Cerebellar cortex (tissue), 1 donor: ENCODE data around the gene CHCHD6.
A peak's percentile ranks its signal among the peaks of the same experiment; 100 is the strongest.
"Not testable (repeated sequence)": the region's sequence is repeated elsewhere in the genome, so short reads cannot be mapped to it uniquely, and the experiment has no call there.

Experiments
- DNase-seq: peaks from one replicate; pipeline ENCODE4 v3.0.0-alpha.2; 2015; ENCODE audit warnings: low spot score

The CHCHD6 gene

DNA sequence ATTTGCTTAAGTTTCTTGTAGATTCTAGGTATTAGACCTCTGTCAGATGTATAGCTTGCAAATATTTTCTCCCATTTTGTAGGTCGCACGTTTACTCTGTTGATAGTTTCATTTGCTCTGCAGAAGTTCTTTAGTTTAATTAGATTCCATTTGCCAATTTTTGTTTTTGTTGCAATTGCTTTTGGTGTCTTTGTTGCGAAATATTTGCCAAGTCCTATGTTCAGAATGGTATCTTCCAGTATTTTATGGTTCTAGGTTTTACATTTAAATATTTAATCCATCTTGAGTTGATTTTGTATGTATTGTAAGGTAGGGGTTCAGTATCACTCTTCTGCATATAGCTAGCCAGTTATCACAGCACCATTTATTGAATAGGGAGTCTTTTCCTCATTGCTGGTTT lies 64.9 kb downstream of the CHCHD6 start:
- DNase-seq = no peak

DNA sequence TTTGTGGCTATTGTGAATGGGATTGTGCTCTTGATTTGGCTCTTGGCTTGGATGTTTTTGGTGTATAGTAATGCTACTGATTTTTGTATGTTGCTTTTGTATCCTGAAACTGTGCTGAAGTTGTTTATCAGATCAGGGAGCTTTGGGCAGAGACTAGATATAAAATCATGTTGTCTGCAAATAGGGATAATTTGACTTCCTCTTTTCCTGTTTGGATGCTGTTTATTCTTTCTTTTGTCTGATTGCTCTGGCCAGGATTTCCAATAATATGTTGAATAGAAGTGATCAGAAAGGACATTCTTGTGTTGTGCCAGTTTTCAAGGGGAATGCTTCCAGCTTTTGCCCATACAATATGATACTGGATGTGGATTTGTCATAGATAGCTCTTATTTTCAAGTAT lies 66.1 kb downstream of the CHCHD6 start:
- no peak for DNase-seq

DNA sequence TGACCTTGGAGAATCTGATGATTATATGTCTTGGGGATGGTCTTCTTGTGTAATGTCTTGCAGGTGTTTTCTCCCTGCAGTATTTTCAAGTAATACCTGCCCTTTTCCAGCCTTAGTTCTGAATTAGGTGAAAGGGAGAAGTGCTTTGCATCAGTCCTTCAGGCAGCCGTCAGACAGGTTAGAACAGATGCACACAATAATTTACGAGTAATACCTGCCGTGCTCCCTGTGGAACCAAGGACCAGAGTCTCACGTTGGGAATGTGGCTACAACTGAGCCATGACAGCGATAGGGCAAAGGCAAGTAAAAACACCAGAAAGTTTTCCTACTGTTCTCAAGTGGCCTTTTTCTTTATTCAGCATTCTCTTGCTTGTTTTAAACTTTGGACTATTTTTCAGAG lies 69.1 kb downstream of the CHCHD6 start:
- no peak for DNase-seq

DNA sequence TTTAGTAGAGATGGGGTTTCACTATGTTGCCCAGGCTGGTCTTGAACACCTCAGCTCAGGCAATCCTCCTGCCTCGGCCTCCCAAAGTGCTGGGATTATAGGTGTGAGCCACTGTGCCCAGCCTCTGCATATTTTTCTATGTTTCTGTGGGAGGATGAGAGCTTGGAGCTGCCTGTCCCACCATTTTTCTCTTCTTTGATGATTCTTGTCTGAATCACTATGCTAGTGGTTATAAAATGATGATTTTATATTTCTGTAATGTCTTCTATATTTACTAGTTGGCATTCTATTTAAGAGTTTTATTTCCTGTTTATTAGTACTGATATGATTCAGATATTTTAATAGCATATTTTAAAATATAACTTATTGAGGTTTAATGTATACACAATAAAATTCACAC lies 69.7 kb downstream of the CHCHD6 start:
- DNase-seq = no peak

DNA sequence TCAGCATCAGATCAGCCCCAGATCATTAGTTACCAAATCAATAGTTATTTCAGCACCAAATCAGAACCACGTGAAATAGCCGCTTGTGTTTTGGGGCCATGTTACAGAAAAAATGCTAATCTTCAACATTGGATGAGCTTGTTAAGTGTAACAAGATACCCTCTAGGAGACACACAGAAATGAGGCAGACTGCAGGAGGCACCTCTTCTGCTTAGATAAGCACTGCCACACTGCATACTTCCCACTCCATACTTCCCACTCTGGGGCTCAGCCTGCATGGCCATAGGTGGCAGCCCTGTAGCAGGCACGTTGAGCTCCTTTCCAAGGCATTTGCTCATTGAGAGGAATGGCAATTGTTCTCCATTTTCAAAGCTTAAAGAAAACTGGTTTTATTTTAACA lies 73.3 kb downstream of the CHCHD6 start:
- no peak for DNase-seq

DNA sequence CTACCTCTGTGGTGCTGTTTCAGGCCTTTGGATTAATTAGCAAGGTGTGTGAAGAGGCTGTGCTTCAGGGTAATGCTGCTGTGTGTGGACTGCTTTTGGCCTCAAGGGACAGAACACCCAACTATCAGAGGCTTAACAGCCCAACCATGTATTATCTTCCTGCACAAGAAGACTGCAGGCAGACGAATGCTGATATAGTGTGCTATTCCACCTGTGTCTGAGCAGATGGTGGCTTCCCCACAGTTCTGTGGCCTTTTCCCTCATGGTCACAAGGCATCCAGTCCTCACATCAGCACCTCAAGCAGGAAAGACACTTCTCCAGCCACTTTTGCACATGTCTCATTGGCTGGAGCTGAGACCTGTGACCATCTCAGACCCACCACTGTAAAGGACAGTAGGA lies 76.6 kb downstream of the CHCHD6 start:
- peak; percentile 60 for DNase-seq

DNA sequence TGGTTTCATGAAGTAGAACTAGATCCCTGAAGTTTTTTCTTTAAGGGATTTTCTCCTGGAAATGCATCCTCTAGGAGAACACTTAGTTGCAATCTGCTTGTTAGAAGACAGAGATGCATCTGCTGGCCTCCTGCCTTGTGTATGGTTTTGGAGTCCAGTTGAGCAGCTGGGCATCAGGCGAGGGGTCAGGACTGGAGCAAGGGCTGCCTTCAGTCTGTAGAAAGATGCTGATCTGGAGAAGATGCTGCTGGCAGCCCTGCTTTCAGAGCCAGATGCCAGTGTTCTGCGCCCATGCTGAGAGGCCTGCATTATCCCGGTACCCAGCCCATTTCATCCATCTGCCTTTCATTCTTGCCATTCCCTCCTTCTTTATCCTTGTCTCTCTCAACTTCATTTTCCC lies 77.4 kb downstream of the CHCHD6 start:
- peak; percentile 41 for DNase-seq

DNA sequence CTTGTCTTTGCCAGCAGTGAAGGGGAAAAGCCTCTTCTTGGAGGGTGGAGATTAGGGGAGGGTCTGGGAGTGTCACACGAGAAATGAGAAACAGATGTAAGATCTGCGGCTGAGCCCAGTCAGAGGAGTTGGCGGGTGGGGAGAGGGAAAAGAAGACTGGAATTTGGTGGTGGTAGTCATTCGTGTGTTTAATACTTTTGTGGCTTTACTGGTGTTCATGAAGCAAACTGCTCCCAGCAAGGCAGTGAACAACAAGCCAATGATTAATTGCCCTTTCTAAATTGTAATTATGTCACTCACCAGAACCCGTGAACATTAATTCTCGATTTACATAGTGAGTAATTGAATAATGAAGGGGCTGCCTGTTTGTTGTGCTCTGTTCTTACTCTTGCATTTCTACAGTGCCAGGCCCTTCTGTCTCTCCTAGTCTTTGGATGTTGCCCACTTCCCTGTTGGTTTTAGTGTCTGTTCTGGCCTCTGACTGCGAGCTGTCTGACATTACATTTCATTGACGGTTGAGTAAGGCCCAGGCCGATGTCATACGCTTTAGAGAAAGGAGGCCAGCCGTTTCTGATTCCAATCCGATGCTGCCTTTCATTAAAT lies 78.0 kb downstream of the CHCHD6 start:
- DNase-seq = no peak

DNA sequence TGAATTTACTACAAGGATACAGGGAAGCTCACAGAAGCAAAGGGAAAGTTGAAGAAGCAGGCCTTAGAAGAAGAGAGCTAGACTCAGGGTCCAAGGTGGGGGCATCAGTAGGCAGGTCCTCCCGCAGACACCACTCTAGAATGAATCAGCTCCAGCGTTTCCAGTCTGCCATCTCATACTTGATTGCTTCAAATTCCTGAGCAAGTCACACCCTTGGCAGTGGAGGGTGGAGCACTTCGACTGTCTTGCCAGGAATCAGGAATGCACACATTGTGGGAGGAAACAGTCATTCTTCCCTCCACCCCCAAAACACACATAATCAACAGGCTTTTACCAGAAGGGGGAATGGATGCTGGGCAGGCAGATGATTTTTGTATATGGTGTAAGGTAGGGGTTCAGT lies 78.5 kb downstream of the CHCHD6 start:
- DNase-seq = no peak

DNA sequence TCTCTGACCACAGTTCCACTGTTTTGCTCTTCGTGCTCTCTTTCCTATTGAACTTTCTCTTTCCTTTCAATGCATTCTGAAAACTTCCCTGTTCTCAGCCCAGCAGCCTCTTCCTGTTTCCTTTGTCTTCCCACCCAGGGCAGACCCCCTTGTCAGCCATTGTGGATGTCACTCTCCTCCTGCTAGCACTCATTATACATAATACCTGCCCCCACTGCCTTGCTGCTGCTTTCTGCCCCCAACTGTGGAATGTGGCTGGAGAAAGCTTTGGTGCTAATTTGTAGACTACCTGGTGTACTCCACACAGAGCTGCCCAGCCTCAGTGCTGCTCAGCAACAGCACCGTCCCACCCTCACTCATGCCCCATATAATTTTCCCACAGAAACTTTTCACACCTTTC lies 80.2 kb downstream of the CHCHD6 start:
- no peak for DNase-seq

DNA sequence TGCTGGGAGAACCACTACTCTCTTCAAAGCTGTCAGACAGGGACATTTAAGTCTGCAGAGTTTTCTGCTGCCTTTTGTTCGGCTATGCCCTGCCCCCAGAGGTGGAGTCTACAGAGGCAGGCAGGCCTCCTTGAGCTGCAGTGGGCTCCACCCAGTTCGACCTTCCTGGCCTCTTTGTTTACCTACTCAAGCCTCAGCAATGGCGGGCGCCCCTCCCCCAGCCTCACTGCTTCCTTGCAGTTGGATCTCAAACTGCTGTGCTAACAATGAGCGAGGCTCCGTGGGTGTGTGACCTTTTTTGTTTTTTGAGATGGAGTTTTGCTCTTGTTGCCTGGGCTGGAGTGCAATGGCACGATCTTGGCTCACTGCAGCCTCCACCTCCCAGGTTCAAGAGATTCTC lies 87.3 kb downstream of the CHCHD6 start:
- not testable (repeated sequence) for DNase-seq

DNA sequence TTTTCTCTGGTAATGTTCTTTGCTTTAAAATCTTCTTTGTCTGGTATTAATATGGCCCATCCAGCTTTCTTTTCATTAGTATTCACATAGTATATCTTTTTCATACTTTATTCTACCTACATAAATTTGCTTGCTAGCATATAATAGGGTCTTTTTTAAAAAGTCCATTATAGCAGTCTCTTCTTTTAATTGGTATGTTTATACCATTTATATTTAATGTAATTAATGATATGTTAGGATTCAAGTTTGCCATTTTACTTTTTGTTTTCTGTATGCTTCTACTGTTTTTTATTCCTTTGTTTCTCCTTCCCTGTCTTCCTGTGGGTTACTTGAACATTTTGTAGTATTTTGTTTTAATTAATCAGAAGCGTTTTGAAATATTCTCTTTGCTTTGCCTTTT lies 89.0 kb downstream of the CHCHD6 start:
- no peak for DNase-seq

DNA sequence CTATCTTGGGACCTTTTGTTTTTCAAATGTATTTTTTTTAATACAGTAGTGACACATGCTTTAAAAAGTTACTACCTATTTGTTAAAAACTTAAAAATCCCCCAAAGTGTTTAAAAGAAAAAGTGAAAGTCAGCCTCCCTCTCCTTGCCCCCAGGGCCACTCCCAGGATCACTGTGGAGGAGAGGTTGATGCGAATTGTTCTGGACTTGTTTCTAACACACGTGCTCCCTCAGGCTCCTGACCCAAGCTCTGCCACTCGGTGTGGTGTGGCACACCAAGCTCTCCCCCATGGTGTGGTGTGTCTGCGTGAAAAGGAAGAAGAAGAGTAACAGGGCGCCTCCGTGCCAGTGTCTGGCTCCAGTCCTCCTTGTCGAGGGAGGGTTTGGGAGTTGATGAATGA lies 93.5 kb downstream of the CHCHD6 start:
- DNase-seq = no peak

DNA sequence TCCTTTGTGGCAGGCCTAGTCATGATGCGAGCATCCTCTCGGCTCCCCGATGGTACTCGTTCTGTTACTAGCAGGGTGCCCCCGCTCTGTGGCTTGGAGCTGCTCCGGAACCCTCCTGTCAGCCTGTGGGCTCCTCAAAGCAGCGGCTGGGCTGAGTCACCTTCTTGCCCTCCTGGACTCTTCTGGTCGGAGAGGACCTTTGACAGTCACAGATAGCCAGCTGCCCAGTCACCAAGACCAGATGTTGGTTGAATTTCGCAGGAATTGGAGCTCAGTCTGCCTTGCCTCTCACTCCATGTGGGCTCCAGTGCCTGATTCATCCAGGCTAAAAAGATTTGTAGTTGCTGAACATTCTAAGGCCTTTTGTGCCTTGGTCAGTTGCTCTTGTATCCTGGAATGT lies 94.5 kb downstream of the CHCHD6 start:
- no peak for DNase-seq

DNA sequence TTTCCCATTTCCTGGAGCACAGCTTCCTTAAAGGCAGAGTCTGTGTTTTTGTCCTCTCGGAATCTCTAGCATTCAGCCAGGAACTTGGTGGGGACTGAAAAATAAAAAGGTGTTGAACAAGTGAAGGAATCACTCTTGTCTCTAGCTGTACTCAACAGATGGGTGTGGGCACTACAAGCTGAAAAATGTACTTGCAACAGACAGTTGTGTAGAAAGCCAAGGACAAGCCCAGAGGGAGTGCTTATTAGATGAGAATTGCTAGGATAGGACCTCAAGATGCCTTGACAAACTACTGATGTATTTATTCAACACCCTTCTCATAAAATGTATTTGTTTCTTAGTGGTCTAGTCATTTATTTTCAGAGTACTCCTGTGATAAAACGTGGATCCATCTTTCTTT lies 95.1 kb downstream of the CHCHD6 start:
- DNase-seq = no peak

DNA sequence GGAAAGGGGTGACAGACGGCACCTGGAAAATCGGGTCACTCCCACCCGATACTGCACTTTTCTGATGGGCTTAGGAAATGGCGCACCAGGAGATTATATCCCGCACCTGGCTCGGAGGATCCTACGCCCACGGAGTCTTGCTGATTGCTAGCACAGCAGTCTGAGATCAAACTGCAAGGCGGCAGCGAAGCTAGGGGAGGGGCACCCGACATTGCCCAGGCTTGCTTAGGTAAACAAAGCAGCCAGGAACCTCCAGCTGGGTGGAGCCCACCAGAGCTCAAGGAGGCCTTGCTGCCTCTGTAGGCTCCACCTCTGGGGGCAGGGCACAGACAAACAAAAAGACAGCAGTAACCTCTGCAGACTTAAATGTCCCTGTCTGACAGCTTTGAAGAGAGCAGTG lies 97.3 kb downstream of the CHCHD6 start:
- not testable (repeated sequence) for DNase-seq

DNA sequence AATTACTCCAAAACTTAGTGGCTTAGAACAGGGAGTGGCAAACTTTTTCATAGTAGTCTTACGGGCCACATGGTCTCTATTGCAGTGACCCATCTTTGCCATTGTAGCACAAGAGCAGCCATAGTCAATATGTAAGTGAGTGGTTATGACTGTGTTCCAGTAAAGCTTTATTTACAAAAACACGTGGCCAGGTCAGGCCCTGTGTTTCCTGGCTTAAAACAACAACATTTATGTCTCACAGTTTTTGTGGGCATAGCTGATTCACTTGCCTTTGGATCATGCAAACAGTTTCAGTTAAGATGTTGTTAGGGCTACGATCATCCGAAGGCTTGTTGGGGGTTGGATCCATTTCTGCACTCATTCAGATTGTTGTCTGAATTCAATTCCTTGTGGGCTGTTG lies 103.8 kb downstream of the CHCHD6 start:
- no peak for DNase-seq

DNA sequence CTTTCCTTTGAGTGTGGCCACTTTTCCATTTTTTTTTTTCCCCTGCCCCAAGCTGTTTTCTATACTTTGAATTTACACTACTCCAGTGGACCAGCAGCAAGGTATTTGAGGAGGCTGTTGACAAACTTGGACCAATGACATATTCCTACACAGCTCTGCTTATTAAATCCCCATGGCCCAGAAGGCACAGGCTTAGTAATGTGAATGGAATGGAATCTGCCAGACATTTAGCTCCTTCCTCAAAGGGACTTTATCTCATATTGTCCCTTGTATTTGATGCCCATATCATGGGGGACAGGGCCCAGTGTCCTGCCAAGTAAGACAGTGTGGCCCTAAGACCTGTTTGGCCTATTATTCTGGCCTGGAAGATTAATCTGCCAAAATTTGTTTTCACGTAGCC lies 107.5 kb downstream of the CHCHD6 start:
- no peak for DNase-seq

DNA sequence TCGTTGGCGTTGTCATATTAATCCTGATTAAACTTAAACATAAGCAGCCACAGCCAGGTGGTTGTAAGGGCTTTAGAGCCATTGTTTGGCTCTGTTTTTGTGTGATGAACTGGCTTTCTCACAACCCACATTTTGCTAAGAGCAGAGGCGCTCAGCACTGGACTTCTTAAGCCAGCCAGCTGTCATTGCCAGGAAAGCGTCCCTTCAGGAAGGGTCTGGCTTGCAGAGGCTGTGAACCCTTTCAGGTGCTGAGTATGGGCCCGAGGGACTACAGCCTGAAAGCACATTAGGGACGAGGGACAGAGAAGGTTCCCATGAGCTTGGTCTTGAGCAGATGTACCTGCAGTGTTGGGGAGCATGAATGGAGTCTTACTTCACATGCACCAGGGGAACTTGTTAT lies 112.3 kb downstream of the CHCHD6 start:
- no peak for DNase-seq

DNA sequence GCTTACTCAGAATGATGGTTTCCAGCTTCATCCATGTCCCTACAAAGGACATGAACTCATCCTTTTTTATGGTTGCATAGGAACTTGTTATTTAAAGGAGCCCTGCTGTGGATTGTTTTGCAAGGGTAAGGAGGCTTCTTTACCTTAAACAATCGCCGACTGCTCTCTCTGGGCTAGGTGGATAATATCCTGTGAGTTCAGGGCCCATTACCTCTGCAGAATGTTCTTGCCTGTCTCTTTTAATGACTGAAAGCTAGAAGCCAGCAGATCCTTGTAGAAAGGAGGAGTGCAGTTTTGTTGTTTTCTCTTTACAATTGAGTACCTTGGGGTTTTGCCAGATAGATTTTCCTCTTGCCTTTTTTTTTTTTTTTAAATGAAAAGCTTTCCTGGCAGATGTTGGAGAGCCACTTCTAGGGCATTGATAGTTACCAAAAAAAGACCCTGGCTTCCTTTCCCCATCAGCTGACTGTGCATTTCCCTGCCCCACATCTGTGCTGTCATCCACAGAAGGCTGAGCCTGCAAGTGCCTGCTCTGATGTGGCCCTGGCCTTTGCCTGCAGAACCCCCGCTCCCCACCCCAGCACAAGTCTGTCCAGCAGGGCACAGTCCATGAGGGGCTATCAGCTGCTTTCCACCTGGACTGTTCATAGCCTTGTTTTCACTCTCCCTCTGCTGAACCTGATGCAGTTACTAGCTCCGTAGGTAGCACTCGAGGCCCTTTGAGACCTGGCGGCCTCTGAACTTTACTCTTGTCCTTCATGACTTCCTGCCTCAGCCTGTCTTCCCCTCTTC lies 113.1 kb downstream of the CHCHD6 start:
- no peak for DNase-seq

DNA sequence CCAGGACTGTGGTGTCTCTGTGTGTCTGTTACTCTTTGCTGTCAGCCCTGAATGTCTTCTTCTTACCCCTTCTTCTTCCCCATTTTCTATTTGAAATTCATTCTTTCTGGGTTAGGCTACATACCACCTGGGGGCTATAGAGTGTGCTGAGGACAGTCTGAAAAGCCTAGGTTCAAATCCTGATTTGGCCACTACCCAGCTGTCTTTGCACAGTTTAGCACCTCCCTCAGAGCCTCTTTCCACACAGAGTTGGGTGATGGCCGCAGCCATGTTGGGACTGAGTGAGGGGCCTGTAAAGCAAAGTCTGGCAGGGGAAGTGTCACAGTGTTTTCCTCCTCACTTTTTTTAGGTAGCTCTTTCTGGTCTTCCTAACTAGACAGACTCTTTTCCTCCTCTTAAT lies 113.7 kb downstream of the CHCHD6 start:
- DNase-seq = no peak

DNA sequence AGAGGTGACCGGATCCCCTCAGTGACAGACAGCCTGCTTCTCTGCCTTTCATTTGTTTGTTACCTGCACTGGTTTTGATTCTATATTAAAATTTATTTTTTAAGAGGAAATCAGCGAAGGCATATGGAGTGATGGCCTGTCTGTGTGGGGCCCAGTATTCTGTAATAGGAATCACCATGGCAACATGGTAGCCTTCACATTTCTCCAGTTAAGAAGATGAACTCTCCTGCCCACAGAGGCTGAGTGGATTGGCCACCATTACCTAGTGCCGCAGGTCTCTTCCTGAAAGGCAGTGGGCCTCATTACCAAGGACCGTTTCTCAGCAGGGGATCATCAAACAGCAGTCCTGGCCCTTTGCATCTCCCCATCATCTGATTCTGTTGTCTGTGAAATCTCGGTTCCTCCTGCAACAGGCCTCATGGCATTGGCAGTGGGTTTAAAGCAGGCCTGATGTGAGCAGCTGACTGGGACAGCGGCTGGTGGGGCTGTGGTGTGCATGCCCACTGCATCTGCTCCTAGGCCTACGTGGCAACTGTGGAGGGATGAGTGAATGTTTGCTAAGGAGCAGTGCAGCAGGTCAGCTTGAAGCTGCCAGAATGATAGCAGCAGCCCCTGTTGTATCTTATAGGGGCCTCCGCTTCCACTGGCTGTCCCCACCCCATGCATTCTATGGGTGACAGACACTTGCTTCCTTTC lies 114.5 kb downstream of the CHCHD6 start:
- no peak for DNase-seq

DNA sequence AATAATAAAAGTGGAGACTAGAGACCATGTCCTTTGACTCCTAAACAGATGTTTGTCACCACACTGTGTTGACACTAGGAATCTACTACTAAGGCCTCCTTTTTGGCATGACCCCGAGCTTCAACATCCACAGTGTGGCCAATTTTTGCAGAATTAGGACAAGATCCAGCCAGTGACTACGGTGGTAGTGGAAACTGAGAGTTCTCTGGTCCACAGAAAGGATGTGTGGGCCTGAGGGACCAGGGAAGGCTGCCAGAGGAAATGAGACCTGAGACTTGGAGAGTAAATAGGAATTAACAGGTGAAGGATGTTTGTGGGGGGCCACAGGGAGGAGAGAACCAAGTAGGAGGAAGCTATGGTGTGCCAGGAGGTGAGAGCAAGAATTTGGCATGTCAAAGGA lies 122.7 kb downstream of the CHCHD6 start:
- no peak for DNase-seq
